Measurements from ENCODE around the gene TRIM9. TPM values are rescaled to one million over a fixed set of nuclear protein-coding genes. Genes with fewer than 3 reads are reported as not detected.

The TRIM9 gene
- total RNA-seq, 4 donors from 2014 or later = 0.56 to 2.6 (median 1.8) TPM

DNA sequence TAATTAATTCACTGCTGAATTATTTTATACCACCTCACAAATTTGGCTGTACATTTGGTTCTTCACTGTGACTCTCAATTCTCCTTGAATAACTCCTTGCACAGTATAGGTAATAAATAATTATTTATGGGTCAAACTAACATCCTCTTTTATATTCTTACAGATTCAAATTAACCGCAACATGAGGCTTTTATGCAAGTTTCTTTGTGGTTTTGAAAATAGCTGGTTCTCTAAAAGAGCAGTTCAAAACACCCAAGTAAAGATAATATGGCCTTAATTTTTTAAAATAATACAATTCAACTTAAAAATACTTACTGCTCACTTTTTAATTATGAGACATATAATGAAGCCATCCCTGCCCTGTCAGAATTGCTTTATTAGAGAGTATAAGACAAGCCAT is 12.9 kb upstream of the TRIM9 start:
- WGBS, 2 donors = 87 to 88% methylated on average over 1 of the region's 1 CpG
- Histone ChIP-seq H3K9me3 (no peaks in the 10 kb centered on the region), H3K4me3 (replicated peaks in 1 of 3) (no peak overlapping the region), H3K27ac (no peak overlapping the region), H3K4me1 (no peaks in the 10 kb centered on the region), H3K27me3 (no peaks in the 10 kb centered on the region), H3K36me3 (no peaks in the 10 kb centered on the region)
- no peak for DNase-seq
- TF ChIP-seq, protein P1, sequence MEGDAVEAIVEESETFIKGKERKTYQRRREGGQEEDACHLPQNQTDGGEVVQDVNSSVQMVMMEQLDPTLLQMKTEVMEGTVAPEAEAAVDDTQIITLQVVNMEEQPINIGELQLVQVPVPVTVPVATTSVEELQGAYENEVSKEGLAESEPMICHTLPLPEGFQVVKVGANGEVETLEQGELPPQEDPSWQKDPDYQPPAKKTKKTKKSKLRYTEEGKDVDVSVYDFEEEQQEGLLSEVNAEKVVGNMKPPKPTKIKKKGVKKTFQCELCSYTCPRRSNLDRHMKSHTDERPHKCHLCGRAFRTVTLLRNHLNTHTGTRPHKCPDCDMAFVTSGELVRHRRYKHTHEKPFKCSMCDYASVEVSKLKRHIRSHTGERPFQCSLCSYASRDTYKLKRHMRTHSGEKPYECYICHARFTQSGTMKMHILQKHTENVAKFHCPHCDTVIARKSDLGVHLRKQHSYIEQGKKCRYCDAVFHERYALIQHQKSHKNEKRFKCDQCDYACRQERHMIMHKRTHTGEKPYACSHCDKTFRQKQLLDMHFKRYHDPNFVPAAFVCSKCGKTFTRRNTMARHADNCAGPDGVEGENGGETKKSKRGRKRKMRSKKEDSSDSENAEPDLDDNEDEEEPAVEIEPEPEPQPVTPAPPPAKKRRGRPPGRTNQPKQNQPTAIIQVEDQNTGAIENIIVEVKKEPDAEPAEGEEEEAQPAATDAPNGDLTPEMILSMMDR (IDR thresholded peaks at IDR 0.05) = no peak
- TF ChIP-seq POLR2A (IDR thresholded peaks at IDR 0.05) = no peak
- intact Hi-C loops (cut with DNase I) = no loop called here

DNA sequence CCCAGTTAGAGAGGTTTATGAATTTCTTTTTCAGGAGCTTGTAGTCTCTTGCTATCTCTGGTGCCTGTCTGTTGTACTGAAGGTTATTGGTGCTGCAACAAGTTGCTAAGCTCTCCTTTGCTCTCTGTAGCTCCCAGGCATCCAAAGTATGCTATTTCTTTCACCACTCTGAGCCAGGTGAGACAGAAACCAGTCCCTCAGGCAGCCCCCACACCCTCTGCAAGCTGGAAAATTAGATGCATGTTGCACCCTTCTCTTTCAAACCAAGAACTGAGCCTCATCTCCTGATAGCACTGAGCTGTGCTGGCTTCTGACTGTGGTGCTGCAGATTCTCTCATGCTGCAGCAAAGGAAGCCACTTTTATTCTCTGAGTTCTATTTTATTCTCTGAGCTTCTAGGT is 9.6 kb upstream of the TRIM9 start:
- no peaks in the 10 kb centered on the region for H3K27me3 ChIP-seq

DNA sequence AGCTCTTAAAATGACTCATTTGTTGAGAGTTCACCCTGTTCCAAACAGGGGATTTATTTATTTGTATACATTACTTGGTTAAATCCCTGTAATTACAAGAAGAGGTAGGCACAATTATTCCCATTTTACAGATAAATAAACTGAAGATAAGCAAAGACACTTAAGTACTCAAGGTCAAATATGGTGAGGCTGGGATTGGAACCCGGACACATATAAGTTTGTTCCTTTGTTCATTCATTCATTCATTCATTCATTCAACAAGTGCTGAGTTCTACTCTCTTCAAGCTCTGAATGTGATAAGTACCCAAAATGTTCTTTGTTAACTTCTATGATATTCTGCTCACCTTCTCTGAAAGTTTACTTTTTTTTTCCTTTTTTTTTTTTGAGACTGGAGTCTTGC is 2.4 kb upstream of the TRIM9 start:
- Histone ChIP-seq H3K4me3 (replicated peaks in 1 of 3) (no peak overlapping the region), H3K9me3 (no peaks in the 10 kb centered on the region), H3K4me1 (peaks cover 14 to 16% of the 10 kb centered on the region in 2 donors), H3K27ac (no peak overlapping the region), H3K27me3 (peaks cover 11% of the 10 kb centered on the region), H3K36me3 (no peaks in the 10 kb centered on the region)
- intact Hi-C loops (cut with DNase I) = no loop called here
- DNase-seq = no peak
- WGBS, 2 donors = 84 to 96% methylated on average over 1 of the region's 1 CpG
- TF ChIP-seq, protein P1 (IDR thresholded peaks at IDR 0.05) = no peak
- TF ChIP-seq POLR2A (IDR thresholded peaks at IDR 0.05) = no peak

More for the DNA sequence above, 9.6 kb upstream of the TRIM9 start:
- H3K4me3 ChIP-seq (replicated peaks in 1 of 3) = no peak overlapping the region
- no peaks in the 10 kb centered on the region for H3K9me3 ChIP-seq
- DNase-seq = no peak
- TF ChIP-seq, protein P1 (IDR thresholded peaks at IDR 0.05) = no peak
- TF ChIP-seq POLR2A (IDR thresholded peaks at IDR 0.05) = no peak
- H3K36me3 ChIP-seq = no peaks in the 10 kb centered on the region
- intact Hi-C loops (cut with DNase I) = no loop called here
- no peaks in the 10 kb centered on the region for H3K4me1 ChIP-seq
- H3K27ac ChIP-seq = no peak overlapping the region

DNA sequence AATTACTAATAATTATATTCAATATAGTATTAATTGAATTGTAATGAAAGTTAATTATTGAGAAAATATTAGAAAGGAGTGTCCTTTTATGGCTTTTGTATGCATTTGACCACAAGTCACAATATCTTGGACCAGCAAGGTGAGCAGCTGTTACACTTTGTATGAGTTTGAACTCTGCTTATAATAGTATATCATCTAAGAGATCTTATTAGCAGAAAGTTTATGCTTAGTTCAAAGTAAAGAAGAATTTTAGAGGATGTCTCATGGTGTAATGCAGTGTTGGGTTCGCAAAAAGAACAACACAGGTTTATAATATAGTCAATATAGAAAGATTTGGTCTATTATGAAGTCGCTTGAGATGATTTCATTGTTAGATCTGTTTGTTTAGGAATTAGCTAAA is 2.0 kb upstream of the TRIM9 start:
- no peak for DNase-seq
- H3K4me3 ChIP-seq (replicated peaks in 1 of 3) = no peak overlapping the region
- H3K27ac ChIP-seq = no peak overlapping the region
- no peaks in the 10 kb centered on the region for H3K36me3 ChIP-seq
- TF ChIP-seq, protein P1 (IDR thresholded peaks at IDR 0.05) = no peak
- no peak for TF ChIP-seq POLR2A (IDR thresholded peaks at IDR 0.05)
- WGBS, 2 donors = 95 to 96% methylated on average over 2 of the region's 2 CpGs
- no peaks in the 10 kb centered on the region for H3K9me3 ChIP-seq
- H3K4me1 ChIP-seq = peaks cover 14 to 16% of the 10 kb centered on the region in 2 donors
- H3K27me3 ChIP-seq = peaks cover 11% of the 10 kb centered on the region
- intact Hi-C loops (cut with DNase I) = no loop called here

DNA sequence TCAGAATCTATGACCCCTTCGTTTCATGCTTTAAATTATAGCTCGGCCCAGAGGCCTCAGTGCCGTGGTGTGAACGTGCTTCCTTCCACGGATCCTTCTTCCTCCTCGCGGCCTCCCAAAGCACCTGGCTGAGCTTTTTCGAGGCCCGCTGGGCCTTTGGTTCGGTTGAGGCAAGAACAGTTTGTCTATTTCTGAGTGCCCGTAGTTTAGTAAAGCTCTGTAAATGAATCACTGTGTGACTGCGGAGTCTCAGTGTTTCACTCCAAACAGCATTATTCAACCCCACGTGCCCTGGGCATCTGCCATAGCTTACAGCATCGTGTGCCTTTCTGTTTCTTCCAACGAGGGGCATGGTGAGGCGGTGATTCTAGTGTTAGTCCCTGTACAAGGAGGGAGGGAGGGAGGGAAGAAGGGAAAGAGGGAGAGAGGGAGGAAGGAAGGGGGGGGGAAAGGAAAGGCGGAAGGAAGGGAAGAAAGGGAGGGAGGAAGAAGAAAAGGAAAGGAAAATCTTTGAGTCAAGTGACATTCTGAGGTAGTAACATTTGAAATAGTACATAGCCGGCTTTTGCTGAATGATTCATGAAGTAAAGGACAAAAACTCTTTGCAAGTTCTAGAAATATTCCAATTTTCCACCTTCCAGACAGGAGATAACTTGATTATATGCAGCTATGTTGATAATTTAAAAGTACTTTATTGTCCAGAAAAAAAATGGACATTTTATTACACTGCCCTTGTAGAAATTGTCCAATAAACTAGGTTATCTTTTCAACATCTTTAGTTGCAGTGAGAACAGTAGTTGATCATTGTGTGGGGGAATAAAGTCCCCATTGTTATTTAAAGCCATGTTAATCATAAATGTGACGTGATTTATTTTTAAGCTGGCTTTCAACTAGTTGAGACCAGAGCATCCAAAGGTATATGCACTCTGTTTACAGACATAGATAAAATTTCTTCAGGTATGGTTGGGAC is 1.2 kb upstream of the TRIM9 start:
- DNase-seq = peak; percentile 4 to 11
- H3K9me3 ChIP-seq = no peaks in the 10 kb centered on the region
- H3K4me3 ChIP-seq (replicated peaks in 1 of 3) = peak overlapping the region in 2 of 3 donors; percentile 37 to 52
- WGBS, 2 donors = 22 to 27% methylated on average over 19 of the region's 19 CpGs
- TF ChIP-seq, protein P1 (IDR thresholded peaks at IDR 0.05) = no peak
- TF ChIP-seq POLR2A (IDR thresholded peaks at IDR 0.05) = no peak
- H3K27ac ChIP-seq = no peak overlapping the region
- no peaks in the 10 kb centered on the region for H3K36me3 ChIP-seq
- H3K4me1 ChIP-seq = peaks cover 14 to 16% of the 10 kb centered on the region in 2 donors
- intact Hi-C loops (cut with DNase I) = no loop called here
- peaks cover 11% of the 10 kb centered on the region for H3K27me3 ChIP-seq

Measured in thyroid gland (tissue), 4 donors.